HepG2 (cell line): Measurements from ENCODE around the gene PSMB2. TPM values are rescaled to one million over a fixed set of nuclear protein-coding genes. Genes with fewer than 3 reads are reported as not detected.

Experiments
- AKAP8 ChIP-seq: sonication (generic); formaldehyde crosslinking; IDR thresholded peaks from 2 replicates; pipeline ENCODE4 v1.5.1; 2020; ENCODE audit warnings: mild to moderate bottlenecking, missing genetic modification reagents
- CBX5 ChIP-seq: sonication (generic); formaldehyde crosslinking; IDR thresholded peaks from 2 replicates; pipeline ENCODE4 v1.4.0; 2020; ENCODE audit warnings: missing genetic modification reagents, borderline replicate concordance
- HNF1B ChIP-seq: sonication (generic); formaldehyde crosslinking; IDR thresholded peaks from 2 replicates; pipeline ENCODE4 v1.5.1; 2020; ENCODE audit warnings: mild to moderate bottlenecking, moderate library complexity, missing genetic modification reagents
- MBD4 ChIP-seq: IDR thresholded peaks from 2 replicates; pipeline ENCODE4 v1.6.1; 2012; ENCODE audit warnings: low read length, inconsistent platforms, borderline replicate concordance
- NR0B2 ChIP-seq: sonication (generic); formaldehyde crosslinking; IDR thresholded peaks from 2 replicates; pipeline ENCODE4 v1.4.0; 2020; ENCODE audit warnings: mild to moderate bottlenecking, missing genetic modification reagents
- NR2C2 ChIP-seq: sonication (generic); formaldehyde crosslinking; IDR thresholded peaks from 2 replicates; pipeline ENCODE4 v1.4.0; 2020; ENCODE audit warnings: missing genetic modification reagents, mild to moderate bottlenecking, moderate library complexity, borderline replicate concordance
- SCMH1 ChIP-seq: sonication (generic); formaldehyde crosslinking; IDR thresholded peaks from 2 replicates; pipeline ENCODE4 v1.9.0; 2021; ENCODE audit warnings: missing genetic modification reagents, mild to moderate bottlenecking, borderline replicate concordance
- SRSF1 ChIP-seq: fragments of 200-400 bp; formaldehyde crosslinking; optimal IDR thresholded peaks from 2 replicates; pipeline ENCODE3; 2017; ENCODE audit warnings: mild to moderate bottlenecking, low read depth, low read length, moderate library complexity
- TERF1 ChIP-seq: sonication (generic); formaldehyde crosslinking; IDR thresholded peaks from 2 replicates; pipeline ENCODE4 v1.8.0; 2022; ENCODE audit warnings: mild to moderate bottlenecking, missing genetic modification reagents, moderate library complexity
- ZFP37 ChIP-seq: sonication (generic); formaldehyde crosslinking; IDR thresholded peaks from 2 replicates; pipeline ENCODE4 v1.4.0; 2020; ENCODE audit warnings: missing genetic modification reagents, borderline replicate concordance
- ZNF337 ChIP-seq: sonication (generic); formaldehyde crosslinking; IDR thresholded peaks from 2 replicates; pipeline ENCODE4 v1.5.1; 2020; ENCODE audit warnings: missing genetic modification reagents, low read depth, mild to moderate bottlenecking, borderline replicate concordance
- ZNF615 ChIP-seq: sonication (generic); formaldehyde crosslinking; IDR thresholded peaks from 2 replicates; pipeline ENCODE4 v1.5.0; 2020; ENCODE audit warnings: mild to moderate bottlenecking, missing genetic modification reagents, borderline replicate concordance
- ZNF761 ChIP-seq: sonication (generic); formaldehyde crosslinking; conservative IDR thresholded peaks from 2 replicates; pipeline ENCODE4 v1.4.0; 2020; ENCODE audit warnings: mild to moderate bottlenecking, missing genetic modification reagents
- ZNF768 ChIP-seq: sonication (generic); formaldehyde crosslinking; IDR thresholded peaks from 2 replicates; pipeline ENCODE4 v1.4.0; 2020; ENCODE audit warnings: missing genetic modification reagents
- ZNF83 ChIP-seq: sonication (generic); formaldehyde crosslinking; IDR thresholded peaks from 2 replicates; pipeline ENCODE4 v1.4.0; 2020; ENCODE audit warnings: missing genetic modification reagents, mild to moderate bottlenecking, borderline replicate concordance
- polyA plus RNA-seq, 8 experiments: library from polyadenylated mRNA; depleted of rRNA in 3 of 8; stranded (reverse) in 7 of 8; unstranded in 1 of 8; fragments of >200 nt; fragmentation: Illumina TruSeq in 4 of 8; extraction: Trizol in 4 of 8; gene quantifications; 2 replicates each; pipeline versions ENCODE4 v1.2.1 to v1.2.3, GENCODE V29; 2011 to 2016; ENCODE audit warnings: low read depth in 4 of 8, missing spikeins in 1 of 8, mixed read lengths in 1 of 8; ENCODE audit not compliant: insufficient read depth in 1 of 8
- total RNA-seq, 5 experiments: library from RNA; depleted of rRNA; stranded (reverse); fragments of >200 nt; fragmentation: Illumina TruSeq; extraction: Trizol; gene quantifications; 2 replicates each; pipeline ENCODE4 v1.2.3, GENCODE V29; 2016; ENCODE audit warnings: low read depth in 1 of 5
- TF ChIP-seq, protein P1 (sequence below): sonication (generic); formaldehyde crosslinking; IDR thresholded peaks from 2 replicates; pipeline ENCODE4 v1.4.0; 2020; ENCODE audit warnings: missing genetic modification reagents, borderline replicate concordance
- TF ChIP-seq, protein P2 (sequence below): sonication (generic); formaldehyde crosslinking; IDR thresholded peaks from 2 replicates; pipeline ENCODE4 v1.5.1; 2020; ENCODE audit warnings: missing genetic modification reagents, mild to moderate bottlenecking, borderline replicate concordance

Gene PSMB2
- total and polyA plus RNA-seq, 2 of the 13 experiments (the other 11 are each of a cell fraction or from before 2014, with no cell fraction given) = 60.6 to 62.2 TPM

DNA sequence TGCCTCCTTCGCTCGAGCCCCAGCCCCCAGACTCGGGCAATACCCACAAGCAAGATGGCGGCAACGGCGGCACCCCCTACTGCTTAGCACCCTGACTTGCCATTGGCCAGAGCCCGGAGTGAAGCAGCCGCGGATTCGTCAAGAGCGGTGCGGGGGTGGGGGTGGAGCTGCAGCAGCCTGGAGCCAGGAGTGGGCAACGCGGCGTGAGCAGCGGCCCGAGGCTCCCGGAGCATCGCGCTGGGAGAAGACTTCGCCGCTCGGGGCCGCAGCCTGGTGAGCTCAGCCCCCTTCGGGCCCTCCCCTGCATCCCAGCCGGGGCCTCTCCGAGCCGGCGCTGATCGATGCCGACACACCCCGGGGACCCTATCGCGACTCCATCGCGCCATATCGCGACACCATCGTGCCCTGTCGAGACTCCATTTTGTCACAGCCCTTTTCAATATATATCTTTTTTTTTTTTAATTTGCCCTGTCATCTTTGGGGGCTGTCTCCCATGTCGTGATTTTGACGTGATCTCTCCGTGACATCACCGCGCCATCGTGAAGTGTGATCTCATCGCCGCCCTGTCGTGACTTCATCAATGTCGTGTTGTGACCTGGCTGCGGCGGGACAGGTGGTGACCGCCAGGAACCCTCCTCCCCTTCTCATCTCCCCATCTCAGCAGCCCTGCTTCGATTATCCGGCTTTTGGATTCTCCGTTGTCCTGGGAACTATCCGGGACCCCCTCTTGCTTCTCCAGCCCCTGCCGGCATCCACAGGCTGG, 83.5 kb downstream of the PSMB2 start, which contains the start of gene NCDN (continued):
- TF ChIP-seq, protein P1, sequence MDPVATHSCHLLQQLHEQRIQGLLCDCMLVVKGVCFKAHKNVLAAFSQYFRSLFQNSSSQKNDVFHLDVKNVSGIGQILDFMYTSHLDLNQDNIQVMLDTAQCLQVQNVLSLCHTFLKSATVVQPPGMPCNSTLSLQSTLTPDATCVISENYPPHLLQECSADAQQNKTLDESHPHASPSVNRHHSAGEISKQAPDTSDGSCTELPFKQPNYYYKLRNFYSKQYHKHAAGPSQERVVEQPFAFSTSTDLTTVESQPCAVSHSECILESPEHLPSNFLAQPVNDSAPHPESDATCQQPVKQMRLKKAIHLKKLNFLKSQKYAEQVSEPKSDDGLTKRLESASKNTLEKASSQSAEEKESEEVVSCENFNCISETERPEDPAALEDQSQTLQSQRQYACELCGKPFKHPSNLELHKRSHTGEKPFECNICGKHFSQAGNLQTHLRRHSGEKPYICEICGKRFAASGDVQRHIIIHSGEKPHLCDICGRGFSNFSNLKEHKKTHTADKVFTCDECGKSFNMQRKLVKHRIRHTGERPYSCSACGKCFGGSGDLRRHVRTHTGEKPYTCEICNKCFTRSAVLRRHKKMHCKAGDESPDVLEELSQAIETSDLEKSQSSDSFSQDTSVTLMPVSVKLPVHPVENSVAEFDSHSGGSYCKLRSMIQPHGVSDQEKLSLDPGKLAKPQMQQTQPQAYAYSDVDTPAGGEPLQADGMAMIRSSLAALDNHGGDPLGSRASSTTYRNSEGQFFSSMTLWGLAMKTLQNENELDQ = no peak
- TF ChIP-seq ZNF337 (no peak), CBX5 (CRISPR knock-in tag) (no peak; the same call in 1 of the 2 replicates), ZNF83 (CRISPR knock-in tag) (no peak), SCMH1 (CRISPR knock-in tag) (no peak), AKAP8 (CRISPR knock-in tag) (no peak), ZNF768 (CRISPR knock-in tag) (no peak), NR0B2 (CRISPR knock-in tag) (no peak), NR2C2 (peak; percentile 100), ZFP37 (no peak; the same call in 1 of the 2 replicates), ZNF761 (CRISPR knock-in tag) (no peak; the same call in none of the 2 replicates), ZNF615 (CRISPR knock-in tag) (peak; percentile 2; the same call in 1 of the 2 replicates), HNF1B (no peak; the same call in 1 of the 2 replicates), SRSF1 (no peak), MBD4 (no peak), TERF1 (no peak)
- TF ChIP-seq, protein P2, sequence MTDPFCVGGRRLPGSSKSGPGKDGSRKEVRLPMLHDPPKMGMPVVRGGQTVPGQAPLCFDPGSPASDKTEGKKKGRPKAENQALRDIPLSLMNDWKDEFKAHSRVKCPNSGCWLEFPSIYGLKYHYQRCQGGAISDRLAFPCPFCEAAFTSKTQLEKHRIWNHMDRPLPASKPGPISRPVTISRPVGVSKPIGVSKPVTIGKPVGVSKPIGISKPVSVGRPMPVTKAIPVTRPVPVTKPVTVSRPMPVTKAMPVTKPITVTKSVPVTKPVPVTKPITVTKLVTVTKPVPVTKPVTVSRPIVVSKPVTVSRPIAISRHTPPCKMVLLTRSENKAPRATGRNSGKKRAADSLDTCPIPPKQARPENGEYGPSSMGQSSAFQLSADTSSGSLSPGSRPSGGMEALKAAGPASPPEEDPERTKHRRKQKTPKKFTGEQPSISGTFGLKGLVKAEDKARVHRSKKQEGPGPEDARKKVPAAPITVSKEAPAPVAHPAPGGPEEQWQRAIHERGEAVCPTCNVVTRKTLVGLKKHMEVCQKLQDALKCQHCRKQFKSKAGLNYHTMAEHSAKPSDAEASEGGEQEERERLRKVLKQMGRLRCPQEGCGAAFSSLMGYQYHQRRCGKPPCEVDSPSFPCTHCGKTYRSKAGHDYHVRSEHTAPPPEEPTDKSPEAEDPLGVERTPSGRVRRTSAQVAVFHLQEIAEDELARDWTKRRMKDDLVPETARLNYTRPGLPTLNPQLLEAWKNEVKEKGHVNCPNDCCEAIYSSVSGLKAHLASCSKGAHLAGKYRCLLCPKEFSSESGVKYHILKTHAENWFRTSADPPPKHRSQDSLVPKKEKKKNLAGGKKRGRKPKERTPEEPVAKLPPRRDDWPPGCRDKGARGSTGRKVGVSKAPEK (CRISPR knock-in tag) = no peak
